GM12878 (cell line): ENCODE measurements around the gene PRDM15. TPM values are rescaled to one million over a fixed set of nuclear protein-coding genes. Genes with fewer than 3 reads are reported as not detected.

Experiments used
- ATAC-seq: fragments of 200-7000 bp; cut with Tn5 transposase; 3 replicates; pipeline ENCODE4 v1.9.1; 2020; ENCODE audit warnings: mild to moderate bottlenecking, moderate library complexity
- BruUV-seq: library from RNA; stranded (reverse); fragments of 400-500 nt; replicated peaks from 2 replicates; lab custom pipeline; 2021; lab: Mats Ljungman, UMichigan
- CTCF ChIA-PET: fragments of 300-600 bp; sonication (Branson Sonifier 250); formaldehyde crosslinking; extraction: SDS; loops from one replicate; lab custom pipeline; 2021; ENCODE audit warnings: inconsistent platforms; lab: Yijun Ruan, JAX
- POLR2A ChIA-PET: fragments of 350-600 bp; formaldehyde crosslinking; extraction: SDS; loops from one replicate; lab custom pipeline; 2021; ENCODE audit warnings: inconsistent platforms; lab: Charles Lee
- RAD21 ChIA-PET: fragments of 300-600 bp; sonication (Branson Sonifier 250); formaldehyde crosslinking; loops from one replicate; lab custom pipeline; 2023; ENCODE audit warnings: antibody characterized with exemption; ENCODE audit not compliant: unreplicated experiment; lab: Charles Lee
- SMC1A ChIA-PET: fragments of 300-600 bp; sonication (Branson Sonifier 250); formaldehyde crosslinking; loops from one replicate; lab custom pipeline; 2023; ENCODE audit not compliant: unreplicated experiment, uncharacterized antibody; lab: Charles Lee
- DNase-seq: peaks from one replicate; pipeline ENCODE4 v3.0.0-alpha.2; 2011; ENCODE audit warnings: low read depth, low spot score
- FAIRE-seq: peaks from 3 replicates; lab custom pipeline; 2011; peaks lifted over from hg19 to GRCh38; lab: Jason Lieb, UNC
- H2AFZ ChIP-seq: 2 replicates; pipeline ENCODE4 v1.6.0; 2011; ENCODE audit warnings: low read depth, low read length, control low read depth; ENCODE audit not compliant: control insufficient read depth
- H3K27ac ChIP-seq: 2 replicates; pipeline ENCODE4 v1.5.1; 2011; ENCODE audit warnings: control low read depth; ENCODE audit not compliant: control insufficient read depth, insufficient read depth
- H3K27me3 ChIP-seq, 2 experiments: replicated peaks in 1 of 2; 2 replicates each; pipeline versions ENCODE4 v1.6.0 to v1.6.1; 2011; ENCODE audit warnings: low read length in 1 of 2; ENCODE audit not compliant: control insufficient read depth in 2 of 2, insufficient read depth in 2 of 2
- H3K36me3 ChIP-seq, 2 experiments: 2 replicates each; pipeline ENCODE4 v1.5.1; 2011; ENCODE audit warnings: low read length in 1 of 2; ENCODE audit not compliant: control insufficient read depth in 2 of 2, insufficient read depth in 2 of 2
- H3K4me1 ChIP-seq: 2 replicates; pipeline ENCODE4 v1.6.1; 2011; ENCODE audit warnings: mild to moderate bottlenecking, low read length, moderate library complexity, mixed read lengths; ENCODE audit not compliant: control insufficient read depth, insufficient read depth
- H3K4me2 ChIP-seq: 2 replicates; pipeline ENCODE4 v1.6.0; 2011; ENCODE audit warnings: control low read depth; ENCODE audit not compliant: control insufficient read depth, insufficient read depth
- H3K4me3 ChIP-seq: fragments of 200-600 bp; sonication (generic); 2 replicates; pipeline ENCODE4 v1.5.1; 2016
- H3K79me2 ChIP-seq: 2 replicates; pipeline ENCODE4 v1.6.0; 2011; ENCODE audit warnings: low read length; ENCODE audit not compliant: control insufficient read depth, insufficient read depth
- H3K9ac ChIP-seq: 2 replicates; pipeline ENCODE4 v1.8.0; 2011; ENCODE audit warnings: low read length, control low read depth, mixed read lengths; ENCODE audit not compliant: control insufficient read depth, insufficient read depth
- H3K9me3 ChIP-seq: replicated peaks from 3 replicates; pipeline ENCODE4 v1.5.1; 2011; ENCODE audit warnings: mild to moderate bottlenecking, low read length; ENCODE audit not compliant: control insufficient read depth, insufficient read depth
- H4K20me1 ChIP-seq: 2 replicates; pipeline ENCODE4 v1.6.0; 2011; ENCODE audit not compliant: control insufficient read depth, insufficient read depth
- BHLHE40 ChIP-seq, 2 experiments: fragments of 450-650 bp in 1 of 2; IDR thresholded peaks; 2 replicates each; pipeline ENCODE4 v1.6.1; 2011 to 2017; ENCODE audit warnings: low read depth in 2 of 2, borderline replicate concordance in 1 of 2, improper control_type of control experiment in 1 of 2, low read length in 1 of 2, mild to moderate bottlenecking in 1 of 2
- CBX3 ChIP-seq: fragments of 200-600 bp; sonication (generic); IDR thresholded peaks from 2 replicates; pipeline ENCODE4 v1.6.1; 2016; ENCODE audit warnings: low read depth, borderline replicate concordance
- DPF2 ChIP-seq: fragments of 450-650 bp; IDR thresholded peaks from 2 replicates; pipeline ENCODE4 v1.6.1; 2017; ENCODE audit warnings: mild to moderate bottlenecking
- ETV6 ChIP-seq, 2 experiments: fragments of 450-650 bp in 1 of 2; IDR thresholded peaks in 1 of 2; conservative IDR thresholded peaks in 1 of 2; 2 replicates each; pipeline ENCODE4 v1.6.1; 2014; ENCODE audit warnings: antibody characterized with exemption in 1 of 2, borderline replicate concordance in 1 of 2, low read depth in 1 of 2, mild to moderate bottlenecking in 1 of 2, moderate library complexity in 1 of 2
- FOS ChIP-seq: IDR thresholded peaks from 3 replicates; pipeline ENCODE4 v1.6.1; 2011; ENCODE audit warnings: borderline replicate concordance; ENCODE audit not compliant: insufficient read length; ENCODE audit errors: extremely low read depth
- RAD21 ChIP-seq: IDR thresholded peaks from 2 replicates; pipeline ENCODE4 v1.6.1; 2011; ENCODE audit warnings: mild to moderate bottlenecking, low read depth, low read length, moderate library complexity; ENCODE audit not compliant: insufficient read depth
- STAT1 ChIP-seq: fragments of 450-650 bp; conservative IDR thresholded peaks from 2 replicates; pipeline ENCODE4 v1.6.1; 2014; ENCODE audit warnings: antibody characterized with exemption, mild to moderate bottlenecking
- ZNF592 ChIP-seq: fragments of 450-650 bp; IDR thresholded peaks from 2 replicates; pipeline ENCODE4 v1.6.1; 2017; ENCODE audit warnings: mild to moderate bottlenecking, moderate library complexity
- ZNF622 ChIP-seq: fragments of 450-650 bp; IDR thresholded peaks from 2 replicates; pipeline ENCODE4 v1.6.1; 2017; ENCODE audit warnings: mild to moderate bottlenecking, inconsistent platforms
- WGBS: methylation state at CpG from one replicate; pipeline ENCODE4 v1.1.6; 2016; ENCODE audit warnings: low lambda C conversion rate; ENCODE audit not compliant: insufficient replicate concordance, insufficient coverage; ENCODE audit errors: missing lambda C conversion rate; 5-methylcytosine and 5-hydroxymethylcytosine counted together
- in situ Hi-C: fragments of 300-500 bp; cut with MboI; formaldehyde crosslinking; loops from 9 replicates; pipeline ENCODE4 v1.14.3; 2018; ENCODE audit warnings: mixed read lengths
- intact Hi-C: fragments of 100-400 bp; cut with micrococcal nuclease; formaldehyde crosslinking; loops from one replicate; pipeline ENCODE4 v1.14.2; 2022; ENCODE audit not compliant: unreplicated experiment
- polyA plus RNA-seq, 11 experiments: library from polyadenylated mRNA; depleted of rRNA in 4 of 11; unstranded in 6 of 11; stranded (reverse) in 5 of 11; fragments of >200 nt; fragmentation: Nextera tagmentation in 4 of 11; fragmentation: Illumina TruSeq in 1 of 11; extraction: Ambion mirVana in 4 of 11; extraction: Trizol in 1 of 11; gene quantifications; 1 replicate in 1 of 11; 2 replicates in 10 of 11; pipeline versions ENCODE4 v1.2.1 to v1.2.3, GENCODE V29; 2011 to 2016; ENCODE audit warnings: inconsistent platforms in 2 of 11, missing spikeins in 2 of 11, low read depth in 1 of 11
- total RNA-seq, 4 experiments: library from RNA; depleted of rRNA in 3 of 4; stranded (reverse); fragments of >200 nt in 3 of 4; fragmentation: Illumina TruSeq in 1 of 4; extraction: Trizol in 1 of 4; gene quantifications; 2 replicates each; pipeline versions ENCODE4 v1.2.1 to v1.2.3, GENCODE V29; 2013 to 2021
- TF ChIP-seq, protein P1 (sequence below): IDR thresholded peaks from 2 replicates; pipeline ENCODE4 v1.6.1; 2012; ENCODE audit warnings: low read length, inconsistent platforms
- TF ChIP-seq, protein P2 (sequence below): IDR thresholded peaks from 2 replicates; pipeline ENCODE4 v1.6.1; 2011; ENCODE audit warnings: low read depth, low read length, improper control_type of control experiment, borderline replicate concordance

The PRDM15 gene
- total and polyA plus RNA-seq, 10 of the 15 experiments (the other 5 are each of a cell fraction or from before 2014, with no cell fraction given), result 2.2 to 16.0 (median 8.6) TPM

DNA sequence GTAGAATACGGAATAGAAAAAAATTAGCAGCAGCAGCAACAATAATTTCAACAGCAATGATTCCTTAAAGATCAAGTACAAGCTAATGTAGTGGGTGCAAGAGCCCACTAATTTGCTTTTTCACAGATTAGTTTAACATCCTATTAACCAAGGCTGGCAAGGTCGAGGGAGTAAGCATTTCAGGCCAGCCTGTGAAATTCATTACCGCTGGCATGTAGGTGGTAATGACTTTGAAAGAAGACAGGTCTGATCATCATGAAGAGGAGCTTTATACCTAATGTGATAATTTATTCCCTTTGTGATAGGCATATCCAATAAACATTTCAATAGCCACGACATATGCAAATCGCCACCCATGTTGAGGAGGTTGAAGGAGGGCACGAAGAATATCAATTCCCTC lies 11.2 kb upstream of the PRDM15 start:
- intact Hi-C loops, result no loop called here
- no peaks in the 10 kb centered on the region for H3K9me3 ChIP-seq
- no peak overlapping the region for H3K9ac ChIP-seq
- H3K4me2 ChIP-seq, result no peak overlapping the region
- ChIA-PET SMC1A (no interaction called here), CTCF (interaction anchor here (1.0 to 1.2 kb wide), 2 partner anchors 11 to 13 kb away, joined by 3 read pairs; no protein-coding TSS in a partner anchor)
- H3K27ac ChIP-seq, result no peak overlapping the region
- FAIRE-seq (no peak), ATAC-seq (no peak)
- in situ Hi-C loops, result no loop called here
- no peaks in the 10 kb centered on the region for H3K27me3 ChIP-seq
- no TSS peak for BruUV-seq
- no peak overlapping the region for H2AFZ ChIP-seq
- H3K36me3 ChIP-seq, result peaks cover 1 to 12% of the 10 kb centered on the region in 2 experiments; a peak in 2 of 4 replicates
- peaks cover 7% of the 10 kb centered on the region; the same call in 1 of the 2 replicates for H3K4me1 ChIP-seq
- no peaks in the 10 kb centered on the region for H3K79me2 ChIP-seq
- WGBS, result 78% methylated on average over 6 of the region's 6 CpGs
- no peaks in the 10 kb centered on the region for H4K20me1 ChIP-seq
- TF ChIP-seq FOS (no peak), ZNF592 (no peak), ETV6 (conservative IDR thresholded peaks at IDR 0.05 in 1 of 2, IDR thresholded peaks at IDR 0.05 in 1 of 2; ENCODE audit: borderline replicate concordance in 1 of 2, low read depth in 1 of 2) (no peak), RAD21 (no peak), BHLHE40 (IDR thresholded peaks at IDR 0.05; ENCODE audit: borderline replicate concordance in 1 of 2, low read depth in 2 of 2, low read length in 1 of 2) (no peak), DPF2 (no peak), STAT1 (no peak), ZNF622 (no peak), CBX3 (no peak)
- TF ChIP-seq, protein P1, sequence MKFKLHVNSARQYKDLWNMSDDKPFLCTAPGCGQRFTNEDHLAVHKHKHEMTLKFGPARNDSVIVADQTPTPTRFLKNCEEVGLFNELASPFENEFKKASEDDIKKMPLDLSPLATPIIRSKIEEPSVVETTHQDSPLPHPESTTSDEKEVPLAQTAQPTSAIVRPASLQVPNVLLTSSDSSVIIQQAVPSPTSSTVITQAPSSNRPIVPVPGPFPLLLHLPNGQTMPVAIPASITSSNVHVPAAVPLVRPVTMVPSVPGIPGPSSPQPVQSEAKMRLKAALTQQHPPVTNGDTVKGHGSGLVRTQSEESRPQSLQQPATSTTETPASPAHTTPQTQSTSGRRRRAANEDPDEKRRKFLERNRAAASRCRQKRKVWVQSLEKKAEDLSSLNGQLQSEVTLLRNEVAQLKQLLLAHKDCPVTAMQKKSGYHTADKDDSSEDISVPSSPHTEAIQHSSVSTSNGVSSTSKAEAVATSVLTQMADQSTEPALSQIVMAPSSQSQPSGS, result no peak
- TF ChIP-seq, protein P2, sequence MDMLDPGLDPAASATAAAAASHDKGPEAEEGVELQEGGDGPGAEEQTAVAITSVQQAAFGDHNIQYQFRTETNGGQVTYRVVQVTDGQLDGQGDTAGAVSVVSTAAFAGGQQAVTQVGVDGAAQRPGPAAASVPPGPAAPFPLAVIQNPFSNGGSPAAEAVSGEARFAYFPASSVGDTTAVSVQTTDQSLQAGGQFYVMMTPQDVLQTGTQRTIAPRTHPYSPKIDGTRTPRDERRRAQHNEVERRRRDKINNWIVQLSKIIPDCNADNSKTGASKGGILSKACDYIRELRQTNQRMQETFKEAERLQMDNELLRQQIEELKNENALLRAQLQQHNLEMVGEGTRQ, result no peak
- TF ChIP-seq, all 136 proteins: peak for 0
- ChIA-PET RAD21 (no interaction called here), POLR2A (no interaction called here)
- H3K4me3 ChIP-seq, result no peak overlapping the region
- DNase-seq, result no peak
